ENCODE results near the gene SERTAD4.
"Not testable (repeated sequence)": the region's sequence is repeated elsewhere in the genome, so short reads cannot be mapped to it uniquely, and the experiment has no call there.

Gene SERTAD4

GRCh38 chr1:210232511-210233215, at the start of gene SERTAD4:
SERTAD4 (plus strand) TSS chr1:210232796; CDS start chr1:210237961, 5,165 bp downstream.
- DNase-seq, result no peak

GRCh38 chr1:210185063-210185462, 47.5 kb upstream of the SERTAD4 start:
- DNase-seq, result no peak

- DNase-seq, result not testable (repeated sequence)
Observed at GRCh38 chr1:210187849-210188606, 44.6 kb upstream of the SERTAD4 start.

- DNase-seq, result no peak
Observed at GRCh38 chr1:210189426-210189825, 43.2 kb upstream of the SERTAD4 start.

- no peak for DNase-seq
Observed at GRCh38 chr1:210195635-210196160, 36.9 kb upstream of the SERTAD4 start.

GRCh38 chr1:210196266-210196665, 36.3 kb upstream of the SERTAD4 start:
- not testable (repeated sequence) for DNase-seq

- no peak for DNase-seq
Observed at GRCh38 chr1:210198840-210199239, 33.8 kb upstream of the SERTAD4 start.

GRCh38 chr1:210200124-210200736, 32.4 kb upstream of the SERTAD4 start:
- no peak for DNase-seq

- DNase-seq, result no peak
Observed at GRCh38 chr1:210201681-210202080, 30.9 kb upstream of the SERTAD4 start.

- DNase-seq, result no peak
Observed at GRCh38 chr1:210207597-210208450, 24.8 kb upstream of the SERTAD4 start.

GRCh38 chr1:210213335-210213734, 19.3 kb upstream of the SERTAD4 start:
- DNase-seq, result no peak

- no peak for DNase-seq
Observed at GRCh38 chr1:210214573-210215409, 17.8 kb upstream of the SERTAD4 start.

- no peak for DNase-seq
Observed at GRCh38 chr1:210217482-210217881, 15.1 kb upstream of the SERTAD4 start.

- no peak for DNase-seq
Observed at GRCh38 chr1:210218047-210218446, 14.5 kb upstream of the SERTAD4 start.

GRCh38 chr1:210222340-210223006, 10.1 kb upstream of the SERTAD4 start:
- DNase-seq, result no peak

GRCh38 chr1:210223226-210223904, 9.2 kb upstream of the SERTAD4 start:
- DNase-seq, result no peak

GRCh38 chr1:210228158-210228557, 4.4 kb upstream of the SERTAD4 start:
- no peak for DNase-seq

GRCh38 chr1:210230149-210230695, 2.4 kb upstream of the SERTAD4 start:
- no peak for DNase-seq

- DNase-seq, result no peak
Observed at GRCh38 chr1:210231846-210232510, 618 bp upstream of the SERTAD4 start.

- DNase-seq, result no peak
Observed at GRCh38 chr1:210233216-210233494, 559 bp downstream of the SERTAD4 start.

Measured in GDM1 (cell line).